OCI-LY7 (cell line): Measurements from ENCODE around the gene SRCIN1.
"Not testable (repeated sequence)": the region's sequence is repeated elsewhere in the genome, so short reads cannot be mapped to it uniquely, and the experiment has no call there.

Source experiments
- EZH2phosphoT487 ChIP-seq: fragments of 200-600 bp; sonication (generic); IDR thresholded peaks from 2 replicates; pipeline ENCODE4 v1.6.1; 2018; ENCODE audit warnings: low read depth, borderline replicate concordance, mild to moderate bottlenecking, mixed run types, antibody characterized with exemption, low read length, moderate library complexity, mixed read lengths
- TF ChIP-seq, protein P1 (sequence below): fragments of 200-600 bp; sonication (generic); conservative IDR thresholded peaks from 2 replicates; pipeline ENCODE4 v1.5.1; 2014; ENCODE audit warnings: mild to moderate bottlenecking, antibody characterized with exemption, low read length, moderate library complexity, mixed read lengths

DNA sequence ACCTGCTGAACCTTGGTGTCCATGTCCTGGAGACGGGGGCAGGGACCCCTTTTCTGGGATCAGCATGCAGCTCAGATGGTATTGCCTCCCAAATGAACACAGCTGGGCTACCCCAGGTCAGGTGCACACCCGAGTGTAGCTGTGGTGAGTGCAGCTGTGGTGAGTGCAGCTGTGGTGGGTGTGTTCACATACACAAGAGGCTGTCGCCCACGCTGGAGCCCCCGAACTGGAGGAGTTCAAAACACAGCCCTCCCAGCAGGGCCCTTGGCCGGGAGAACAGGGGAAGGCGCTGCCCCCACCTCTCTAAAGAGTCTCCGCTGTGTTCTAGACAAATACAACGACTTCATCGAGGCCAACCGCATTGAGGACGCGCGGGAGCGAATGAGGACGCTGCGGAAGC, 116.0 kb downstream of the SRCIN1 start:
- TF ChIP-seq, protein P1, sequence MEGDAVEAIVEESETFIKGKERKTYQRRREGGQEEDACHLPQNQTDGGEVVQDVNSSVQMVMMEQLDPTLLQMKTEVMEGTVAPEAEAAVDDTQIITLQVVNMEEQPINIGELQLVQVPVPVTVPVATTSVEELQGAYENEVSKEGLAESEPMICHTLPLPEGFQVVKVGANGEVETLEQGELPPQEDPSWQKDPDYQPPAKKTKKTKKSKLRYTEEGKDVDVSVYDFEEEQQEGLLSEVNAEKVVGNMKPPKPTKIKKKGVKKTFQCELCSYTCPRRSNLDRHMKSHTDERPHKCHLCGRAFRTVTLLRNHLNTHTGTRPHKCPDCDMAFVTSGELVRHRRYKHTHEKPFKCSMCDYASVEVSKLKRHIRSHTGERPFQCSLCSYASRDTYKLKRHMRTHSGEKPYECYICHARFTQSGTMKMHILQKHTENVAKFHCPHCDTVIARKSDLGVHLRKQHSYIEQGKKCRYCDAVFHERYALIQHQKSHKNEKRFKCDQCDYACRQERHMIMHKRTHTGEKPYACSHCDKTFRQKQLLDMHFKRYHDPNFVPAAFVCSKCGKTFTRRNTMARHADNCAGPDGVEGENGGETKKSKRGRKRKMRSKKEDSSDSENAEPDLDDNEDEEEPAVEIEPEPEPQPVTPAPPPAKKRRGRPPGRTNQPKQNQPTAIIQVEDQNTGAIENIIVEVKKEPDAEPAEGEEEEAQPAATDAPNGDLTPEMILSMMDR, result not testable (repeated sequence)
- not testable (repeated sequence) for TF ChIP-seq EZH2phosphoT487
